Thyroid gland (tissue), 4 donors: ENCODE data around the gene CACNG1. TPM values are rescaled to one million over a fixed set of nuclear protein-coding genes. Genes with fewer than 3 reads are reported as not detected.
"Not testable (repeated sequence)": the region's sequence is repeated elsewhere in the genome, so short reads cannot be mapped to it uniquely, and the experiment has no call there.

ENCODE experiments used
- DNase-seq, 2 donors: peaks; one replicate each; pipeline ENCODE4 v3.0.0-alpha.2; 2019
- H3K27ac ChIP-seq, 3 donors: fragments of 200-600 bp; sonication (generic); 1 replicate in 2 of 3; 2 replicates in 1 of 3; pipeline ENCODE4 v1.5.1; 2016 to 2019; ENCODE audit warnings: mild to moderate bottlenecking in 1 of 3, moderate library complexity in 1 of 3
- H3K27me3 ChIP-seq: fragments of 200-600 bp; sonication (generic); one replicate; pipeline ENCODE4 v1.5.1; 2019
- H3K36me3 ChIP-seq, 2 donors: fragments of 200-600 bp; sonication (generic); one replicate each; pipeline ENCODE4 v1.5.1; 2016 to 2019
- H3K4me1 ChIP-seq, 2 donors: fragments of 200-600 bp; sonication (generic); one replicate each; pipeline ENCODE4 v1.5.1; 2017 to 2019
- H3K4me3 ChIP-seq, 3 donors: fragments of 200-600 bp; sonication (generic); replicated peaks in 1 of 3; 1 replicate in 2 of 3; 2 replicates in 1 of 3; pipeline ENCODE4 v1.5.1; 2016; ENCODE audit warnings: mild to moderate bottlenecking in 1 of 3
- H3K9me3 ChIP-seq: fragments of 200-600 bp; sonication (generic); one replicate; pipeline ENCODE4 v1.5.1; 2017
- CTCF ChIP-seq, 6 experiments: fragments of 200-600 bp in 3 of 6; fragments of 450-650 bp in 3 of 6; sonication (generic) in 3 of 6; IDR thresholded peaks; one replicate each; pipeline ENCODE4 v1.5.1; 2016 to 2019; ENCODE audit warnings: antibody characterized with exemption in 6 of 6, mild to moderate bottlenecking in 2 of 6, inconsistent platforms in 1 of 6, moderate library complexity in 1 of 6
- POLR2A ChIP-seq, 2 donors: fragments of 450-650 bp; IDR thresholded peaks; one replicate each; pipeline ENCODE4 v1.6.1; 2017; ENCODE audit warnings: antibody characterized with exemption in 2 of 2, mild to moderate bottlenecking in 2 of 2, moderate library complexity in 1 of 2
- WGBS, 2 donors: methylation state at CpG; one replicate each; pipeline ENCODE4 v1.1.5; 2017; 5-methylcytosine and 5-hydroxymethylcytosine counted together
- intact Hi-C: fragments of 100-400 bp; cut with DNase I; formaldehyde crosslinking; loops from one replicate; pipeline ENCODE4 v1.15.1; 2023
- total RNA-seq, 4 donors: library from RNA; depleted of rRNA; stranded (reverse); fragments of >200 nt; gene quantifications; one replicate each; pipeline ENCODE4 v1.2.3, GENCODE V29; 2016

The CACNG1 gene
- total RNA-seq, 4 donors from 2014 or later: not detected

GRCh38 chr17:67090341-67090740, 46.0 kb downstream of the CACNG1 start:
- no peak for TF ChIP-seq CTCF (IDR thresholded peaks at IDR 0.05)
- TF ChIP-seq POLR2A (IDR thresholded peaks at IDR 0.05): no peak
- intact Hi-C loops: no loop called here
- Histone ChIP-seq H3K27me3 (no peaks in the 10 kb centered on the region), H3K4me1 (no peaks in the 10 kb centered on the region), H3K36me3 (peaks cover 0 to 7% of the 10 kb centered on the region in 2 donors), H3K9me3 (no peaks in the 10 kb centered on the region), H3K27ac (no peak overlapping the region), H3K4me3 (no peak overlapping the region)
- DNase-seq: no peak

- Histone ChIP-seq H3K27ac (no peak overlapping the region), H3K9me3 (no peaks in the 10 kb centered on the region), H3K4me3 (no peak overlapping the region), H3K4me1 (no peaks in the 10 kb centered on the region), H3K27me3 (no peaks in the 10 kb centered on the region), H3K36me3 (no peaks in the 10 kb centered on the region)
- no peak for DNase-seq
- TF ChIP-seq POLR2A (IDR thresholded peaks at IDR 0.05) (no peak), CTCF (IDR thresholded peaks at IDR 0.05) (no peak)
- intact Hi-C loops: no loop called here
- WGBS, 2 donors: 85 to 87% methylated on average over 5 of the region's 5 CpGs
These were observed 47.9 kb downstream of the CACNG1 start for GRCh38 chr17:67092291-67092690.

- H3K27me3 ChIP-seq, H3K4me1 ChIP-seq, intact Hi-C loops, H3K9me3 ChIP-seq, H3K4me3 ChIP-seq, H3K27ac ChIP-seq, H3K36me3 ChIP-seq, DNase-seq: not testable (repeated sequence)
- 90 to 94% methylated on average over 7 of the region's 7 CpGs for WGBS, 2 donors
These were observed 48.4 kb downstream of the CACNG1 start for GRCh38 chr17:67092710-67093109.

GRCh38 chr17:67093348-67093747, 49.0 kb downstream of the CACNG1 start:
- Histone ChIP-seq H3K4me3 (no peak overlapping the region), H3K27ac (no peak overlapping the region), H3K9me3 (no peaks in the 10 kb centered on the region), H3K36me3 (no peaks in the 10 kb centered on the region), H3K27me3 (no peaks in the 10 kb centered on the region), H3K4me1 (no peaks in the 10 kb centered on the region)
- DNase-seq: no peak
- TF ChIP-seq POLR2A (IDR thresholded peaks at IDR 0.05) (no peak), CTCF (IDR thresholded peaks at IDR 0.05) (no peak)
- intact Hi-C loops: no loop called here
- 79 to 94% methylated on average over 2 of the region's 2 CpGs for WGBS, 2 donors

GRCh38 chr17:67095291-67095690, 50.9 kb downstream of the CACNG1 start:
- intact Hi-C loops, H3K27ac ChIP-seq, DNase-seq, H3K36me3 ChIP-seq, H3K4me3 ChIP-seq, H3K4me1 ChIP-seq, H3K27me3 ChIP-seq, H3K9me3 ChIP-seq: not testable (repeated sequence)
- WGBS, 2 donors: 0 to 44% methylated on average over 1 of the region's 1 CpG

GRCh38 chr17:67095803-67096202, 51.4 kb downstream of the CACNG1 start:
- TF ChIP-seq POLR2A (IDR thresholded peaks at IDR 0.05) (no peak), CTCF (IDR thresholded peaks at IDR 0.05) (no peak)
- Histone ChIP-seq H3K27me3 (no peaks in the 10 kb centered on the region), H3K9me3 (no peaks in the 10 kb centered on the region), H3K27ac (no peak overlapping the region), H3K36me3 (no peaks in the 10 kb centered on the region), H3K4me1 (no peaks in the 10 kb centered on the region), H3K4me3 (no peak overlapping the region)
- intact Hi-C loops: no loop called here
- DNase-seq: no peak
- WGBS, 2 donors: 93 to 100% methylated on average over 1 of the region's 1 CpG
